NCI-H1436 (cell line): ENCODE measurements around the gene RER1.

Experiments
- DNase-seq: peaks from one replicate; lab custom pipeline; 2025; lab: John Stamatoyannopoulos, UW

Gene RER1

GRCh38 chr1:2353551-2354438 lies 37.8 kb upstream of the RER1 start:
- DNase-seq: no peak

GRCh38 chr1:2354511-2355372 lies 36.9 kb upstream of the RER1 start:
- no peak for DNase-seq

GRCh38 chr1:2355373-2356261 lies 36.0 kb upstream of the RER1 start:
- no peak for DNase-seq

GRCh38 chr1:2356401-2356800 lies 35.2 kb upstream of the RER1 start:
- DNase-seq: no peak

GRCh38 chr1:2356911-2357845 lies 34.5 kb upstream of the RER1 start:
- DNase-seq: no peak

- DNase-seq: no peak
Measured at GRCh38 chr1:2358072-2358471, 33.6 kb upstream of the RER1 start.

GRCh38 chr1:2358651-2359640 lies 32.7 kb upstream of the RER1 start:
- DNase-seq: no peak

GRCh38 chr1:2360588-2361364 lies 30.9 kb upstream of the RER1 start:
- no peak for DNase-seq

GRCh38 chr1:2363847-2364513 lies 27.7 kb upstream of the RER1 start:
- DNase-seq: no peak

GRCh38 chr1:2368053-2368744 lies 23.4 kb upstream of the RER1 start:
- no peak for DNase-seq

GRCh38 chr1:2372551-2373490 lies 18.8 kb upstream of the RER1 start:
- no peak for DNase-seq

GRCh38 chr1:2373551-2374251 lies 17.9 kb upstream of the RER1 start:
- no peak for DNase-seq

- no peak for DNase-seq
Measured at GRCh38 chr1:2374252-2375155, 17.1 kb upstream of the RER1 start.

GRCh38 chr1:2375246-2375922 lies 16.3 kb upstream of the RER1 start:
- DNase-seq: no peak
